HG02840 (cell line): ENCODE data around the gene ASB10.

Experiments
- ATAC-seq: cut with Tn5 transposase; IDR thresholded peaks from one replicate; pipeline ENCODE4 v1.9.1; 2021; ENCODE audit warnings: mild to moderate bottlenecking, moderate library complexity, moderate number of reproducible peaks; ENCODE audit not compliant: unreplicated experiment, low FRiP score

The ASB10 gene

GRCh38 chr7:151191544-151191943, 4.5 kb upstream of the ASB10 start:
- no peak for ATAC-seq

DNA sequence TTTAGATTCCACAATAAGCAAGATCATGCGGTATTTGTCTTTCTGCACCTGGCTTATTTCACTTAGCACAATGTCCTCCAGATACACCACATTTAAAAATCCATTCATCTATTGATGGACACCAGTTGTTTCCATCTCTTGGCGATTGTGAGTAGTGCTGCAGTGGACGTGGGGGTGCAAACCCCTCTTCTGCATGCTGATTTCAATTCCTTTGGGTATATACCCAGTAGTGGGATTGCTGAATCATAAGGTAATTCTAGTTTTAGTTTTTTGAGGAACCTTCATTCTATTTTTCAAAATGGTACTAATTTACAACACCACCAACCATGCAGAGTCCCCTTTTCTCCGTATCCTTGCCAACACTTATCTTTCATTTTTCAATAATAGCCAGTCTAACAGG, 2.0 kb upstream of the ASB10 start:
- no peak for ATAC-seq

DNA sequence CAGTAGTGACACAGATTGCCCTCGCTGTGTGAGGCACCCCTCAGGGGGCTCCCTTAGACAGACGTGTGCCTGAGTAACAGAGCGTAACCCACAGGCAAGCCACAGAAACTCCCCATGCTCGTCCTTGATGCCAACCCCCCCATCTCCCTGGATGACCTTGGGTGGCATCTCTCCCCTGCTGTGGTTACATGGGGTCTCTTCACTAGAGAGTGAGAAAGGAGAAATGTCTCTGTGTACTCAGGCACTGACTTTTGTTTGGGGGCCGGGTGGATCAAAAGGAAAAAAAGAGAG, 1.1 kb upstream of the ASB10 start:
- ATAC-seq: no peak

DNA sequence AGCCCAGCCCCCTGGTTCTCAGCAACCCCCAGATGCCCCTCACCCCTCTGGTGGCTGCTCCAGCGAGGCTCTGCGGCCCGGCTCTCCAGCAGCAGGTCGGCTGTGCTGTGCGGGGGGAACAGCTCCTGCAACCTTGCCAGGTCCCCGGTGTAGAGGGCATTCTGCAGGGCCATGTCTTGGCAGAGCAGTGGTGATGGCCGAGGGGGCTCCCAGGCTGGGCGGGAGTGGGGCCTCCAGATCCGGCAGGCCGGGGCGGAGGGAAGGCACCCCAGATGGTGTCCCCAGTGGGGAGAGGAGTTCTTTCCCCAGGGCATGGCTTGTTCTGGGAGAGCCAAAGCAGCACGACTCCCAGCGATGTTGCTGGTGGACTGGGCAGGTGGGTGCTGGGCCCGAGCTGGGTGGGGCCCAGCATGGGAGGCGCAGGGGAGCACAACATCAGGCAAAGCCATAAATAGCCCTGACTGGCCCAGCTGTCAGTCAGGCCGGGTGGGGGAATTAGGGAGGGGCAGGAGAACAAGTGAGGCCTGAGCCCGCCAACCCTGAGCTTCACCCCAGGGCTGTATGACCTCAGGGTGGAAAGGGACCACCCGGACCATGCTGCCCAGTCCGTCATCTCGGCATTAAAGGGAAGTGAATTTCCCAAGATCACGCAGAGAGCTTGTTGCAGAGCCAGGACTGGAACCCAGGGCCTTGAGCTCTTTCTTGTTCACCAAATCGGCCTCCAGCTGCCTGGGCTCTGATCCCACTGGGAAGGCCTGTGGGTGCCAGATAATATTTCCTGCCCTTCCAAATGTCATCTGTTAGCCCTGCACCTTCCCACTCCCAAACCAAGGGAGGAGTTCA, 580 bp upstream of the ASB10 start:
- no peak for ATAC-seq

DNA sequence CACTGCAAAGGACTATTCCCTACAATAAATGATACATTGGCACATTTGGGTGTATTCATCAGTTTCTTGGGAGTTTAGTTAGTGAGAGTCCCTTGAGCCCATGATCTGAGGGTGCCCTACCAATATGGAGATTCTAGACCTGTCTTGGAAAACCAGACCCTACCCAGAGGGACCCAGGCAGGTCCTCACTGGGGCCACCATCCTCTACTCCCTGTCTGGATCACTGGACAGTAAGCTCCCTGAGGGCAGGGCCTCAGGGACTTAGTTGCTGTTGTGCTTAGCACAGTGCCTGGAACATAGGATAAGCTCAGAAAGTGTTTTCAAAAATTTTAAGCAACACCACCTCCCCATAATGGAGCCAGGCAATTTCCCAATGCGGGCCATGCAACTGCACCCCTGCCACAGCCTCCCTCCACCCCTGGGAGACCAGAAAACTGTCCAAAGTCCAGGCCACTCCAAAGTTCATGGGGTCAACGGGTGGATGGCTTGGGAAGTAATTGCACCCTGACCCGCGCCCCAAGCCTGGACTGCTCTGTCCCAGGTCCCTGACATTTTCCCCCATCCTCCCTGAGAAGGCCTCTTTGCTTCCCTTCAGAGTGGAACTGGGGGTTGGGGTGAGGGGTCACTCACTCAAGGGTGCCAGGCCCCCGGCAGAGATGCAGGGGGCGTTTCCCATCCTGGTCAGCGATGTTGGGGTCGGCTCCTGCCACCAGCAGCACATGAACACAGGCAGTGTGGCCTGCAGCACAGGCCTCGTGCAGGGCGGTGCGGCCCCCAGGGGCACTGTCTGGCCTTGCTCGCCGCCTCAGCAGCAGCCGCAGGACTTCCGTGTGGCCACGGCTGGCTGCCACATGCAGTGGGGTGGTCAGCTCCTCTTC, 1.0 kb downstream of the ASB10 start:
- no peak for ATAC-seq

- ATAC-seq: no peak
These were observed 6.0 kb downstream of the ASB10 start for GRCh38 chr7:151181011-151181431.

GRCh38 chr7:151179946-151180345, 7.1 kb downstream of the ASB10 start:
- ATAC-seq: no peak

DNA sequence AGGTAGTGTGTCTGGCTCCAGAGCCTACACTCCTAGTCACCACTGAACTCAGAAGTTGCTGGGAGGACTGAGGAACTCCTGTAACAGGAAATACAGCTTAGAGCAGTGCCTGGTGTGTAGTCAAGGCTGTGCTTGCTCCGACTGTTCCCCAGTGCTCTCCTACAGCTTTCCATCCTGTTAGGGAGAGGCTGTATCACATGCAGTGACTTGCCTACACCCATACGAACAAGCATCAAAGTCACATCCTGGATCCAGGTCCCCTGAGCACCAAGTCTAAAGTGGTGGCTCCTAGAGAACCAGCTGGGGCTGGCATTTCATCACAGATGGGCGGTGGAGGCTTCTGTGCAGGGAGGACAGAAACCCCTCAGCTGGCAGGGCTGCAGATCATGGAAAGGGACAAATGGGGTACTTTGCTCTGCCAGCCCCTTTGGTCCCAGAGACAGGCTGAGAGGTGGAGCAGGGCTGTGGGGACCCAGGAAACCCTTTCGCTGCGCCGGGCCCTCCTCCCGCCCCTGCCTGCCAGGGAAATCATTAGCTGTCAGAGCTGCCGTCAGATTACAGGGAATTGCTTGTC, 7.7 kb downstream of the ASB10 start:
- ATAC-seq: no peak

GRCh38 chr7:151178831-151179230, 8.2 kb downstream of the ASB10 start:
- no peak for ATAC-seq

- ATAC-seq: no peak
These were observed 8.8 kb downstream of the ASB10 start for GRCh38 chr7:151178236-151178635.

DNA sequence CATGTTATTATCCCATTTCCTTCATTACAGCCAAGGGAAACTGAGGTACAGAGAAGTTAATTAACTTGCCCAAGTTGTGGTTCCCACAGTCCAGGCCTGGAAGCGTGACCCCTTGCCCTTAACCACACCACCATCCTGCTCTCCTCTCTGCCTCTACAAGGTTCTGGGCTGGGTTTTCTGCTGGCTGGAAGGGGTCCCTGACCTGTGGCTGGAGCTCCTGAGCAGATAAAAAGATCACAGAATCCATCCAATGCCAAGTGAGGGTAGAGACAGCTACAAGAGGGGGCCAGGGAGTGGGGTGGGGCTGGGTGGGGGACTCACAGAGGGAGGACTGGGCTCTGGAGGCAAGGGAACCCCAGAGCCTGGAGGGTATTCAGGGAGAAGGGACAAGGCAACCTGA, 9.7 kb downstream of the ASB10 start:
- ATAC-seq: no peak

GRCh38 chr7:151176401-151176800, 10.6 kb downstream of the ASB10 start:
- ATAC-seq: no peak

DNA sequence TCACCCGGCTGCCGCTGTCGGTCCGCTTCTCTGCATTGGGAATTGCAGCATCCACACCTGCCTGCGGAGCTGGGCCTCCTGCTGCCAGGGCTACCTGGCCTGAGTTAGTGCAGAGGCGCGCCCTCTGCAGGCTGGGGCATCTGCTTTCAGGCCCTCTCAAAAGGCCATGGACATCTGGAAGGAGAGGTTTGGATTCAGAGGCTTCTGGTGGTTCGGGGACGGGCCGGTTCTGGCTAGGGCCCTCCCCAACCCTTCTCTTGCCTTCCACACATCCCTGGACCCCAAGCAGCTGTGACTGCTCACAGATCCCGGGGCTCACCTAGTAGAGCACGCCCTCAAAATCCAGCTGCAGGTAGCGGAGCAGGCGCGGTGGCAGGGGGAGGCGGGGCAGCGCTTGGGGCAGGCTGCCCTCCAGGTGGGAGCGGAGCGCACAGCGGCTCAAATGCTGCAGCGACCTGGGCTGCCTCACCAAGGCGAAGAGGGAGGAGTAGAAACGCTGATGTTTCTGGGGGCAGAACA, 11.2 kb downstream of the ASB10 start:
- ATAC-seq: no peak

GRCh38 chr7:151175047-151175792, 11.8 kb downstream of the ASB10 start:
- no peak for ATAC-seq

DNA sequence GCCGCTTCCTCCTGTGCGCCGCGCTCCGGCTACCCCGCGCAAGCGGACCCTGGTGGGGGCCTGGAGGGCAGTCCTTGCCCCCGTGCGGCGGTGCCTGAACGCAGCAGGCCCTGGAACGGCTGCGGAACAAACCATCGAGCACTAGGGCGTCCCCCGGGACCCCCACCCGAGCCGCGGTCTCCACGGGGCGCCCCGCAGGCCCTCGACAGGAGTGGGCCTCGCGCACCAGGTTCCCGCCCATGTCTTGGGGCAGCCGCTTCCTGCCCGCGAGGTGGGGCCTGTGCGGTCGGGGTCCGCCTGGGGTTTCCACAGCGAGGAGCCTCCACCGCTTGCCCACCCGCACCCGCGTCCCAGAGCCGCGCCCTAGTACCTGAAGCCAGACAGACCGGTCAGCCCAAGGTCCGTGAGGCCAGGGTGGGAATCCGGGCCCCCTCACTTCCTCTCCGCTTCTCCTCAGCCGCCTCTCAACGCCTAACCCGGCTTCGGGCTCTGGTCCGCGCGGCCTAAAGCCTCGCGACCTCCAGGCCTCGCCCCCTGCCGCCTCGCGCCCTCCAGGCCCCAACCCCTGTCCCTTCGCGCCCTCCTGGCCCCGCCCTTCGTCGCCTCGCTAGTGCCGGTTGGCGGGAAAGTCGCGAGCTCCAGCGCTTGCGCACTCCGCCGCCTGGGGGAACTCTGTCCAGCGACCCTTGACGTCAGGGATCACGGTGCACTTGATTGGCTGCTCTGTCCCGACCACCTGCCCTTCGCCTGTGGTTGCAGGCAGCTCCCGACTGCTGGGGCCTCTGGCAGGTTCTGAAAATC, 12.6 kb downstream of the ASB10 start:
- ATAC-seq: no peak

DNA sequence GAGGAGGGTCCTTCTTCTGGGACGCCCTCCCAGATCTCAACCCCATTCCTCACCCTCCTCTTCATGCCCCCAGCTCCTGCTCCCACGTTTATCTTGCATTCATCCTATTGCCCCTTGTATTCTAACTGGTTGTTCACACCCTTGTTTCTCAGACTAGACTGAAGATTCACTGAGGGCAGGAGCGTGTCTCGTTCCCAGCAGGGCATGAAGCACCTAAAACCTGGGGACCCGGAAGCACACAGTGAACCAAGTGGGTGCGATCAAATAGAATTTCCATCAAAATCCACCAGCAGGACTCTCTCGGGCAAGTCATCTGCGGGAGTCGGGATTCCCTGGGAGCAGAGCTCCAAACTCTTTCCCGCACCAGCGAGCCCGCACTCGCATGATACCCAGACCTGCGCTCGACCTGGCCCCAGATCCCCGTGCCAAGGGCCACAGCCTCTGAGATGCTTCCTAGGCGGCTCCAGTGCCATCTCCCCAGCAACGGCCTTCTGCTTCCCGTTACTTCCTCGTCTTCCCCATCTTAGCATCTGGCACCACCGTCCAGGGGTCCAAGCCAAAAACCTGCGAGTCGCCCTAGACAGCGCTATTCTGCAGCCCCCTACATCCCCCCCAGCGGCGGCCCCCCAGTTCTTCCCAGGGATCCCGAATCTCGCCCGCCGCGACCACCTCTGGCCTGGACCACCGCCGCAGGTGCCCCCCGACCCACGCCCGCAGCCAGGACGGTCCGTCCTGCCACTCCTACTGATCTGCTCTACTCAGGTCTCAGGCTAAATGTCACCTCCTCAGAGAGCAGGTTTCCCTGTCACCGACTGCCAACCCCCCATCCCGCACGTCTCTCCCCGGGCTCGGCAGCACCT, 13.4 kb downstream of the ASB10 start:
- no peak for ATAC-seq

- no peak for ATAC-seq
These were observed 14.5 kb downstream of the ASB10 start for GRCh38 chr7:151172273-151173141.

DNA sequence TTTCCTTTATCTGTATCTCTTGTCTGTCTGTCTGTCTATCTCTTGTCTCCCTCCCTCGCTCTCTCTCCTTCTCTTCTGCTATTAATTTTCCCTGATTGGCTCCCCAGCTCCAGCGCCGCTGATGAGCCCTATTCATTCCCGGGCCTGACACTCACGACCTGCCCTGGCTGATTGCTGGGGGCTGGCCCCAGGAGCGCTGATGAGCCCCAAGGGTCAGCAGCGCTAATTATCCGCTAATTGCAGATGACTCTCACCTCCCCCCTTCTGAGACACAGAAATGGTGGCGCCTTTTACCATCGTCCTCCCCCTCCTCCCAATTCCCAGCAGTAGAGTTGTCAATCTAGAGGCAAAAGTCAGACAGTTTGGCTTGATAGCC, 18.3 kb downstream of the ASB10 start:
- no peak for ATAC-seq
